Heart left ventricle (tissue), 13 donors: ENCODE data around the gene NEK10.

Experiments used
- POLR2A ChIP-seq, 2 donors: fragments of 450-650 bp; IDR thresholded peaks; one replicate each; pipeline ENCODE4 v1.6.1; 2017; ENCODE audit warnings: antibody characterized with exemption in 2 of 2, mild to moderate bottlenecking in 2 of 2, moderate library complexity in 2 of 2
- TF ChIP-seq, protein P1 (sequence below), 12 donors: fragments of 200-600 bp; sonication (generic) in 4 of 12; IDR thresholded peaks; one replicate each; pipeline versions ENCODE4 v1.5.0 to v1.8.0; 2018 to 2022; ENCODE audit warnings: antibody characterized with exemption in 12 of 12, mild to moderate bottlenecking in 5 of 12
- donor health status: ischemic (EF 13 %, LVEDD 7.1; RV severe dilation, severe dysfunction).
- donor health status: DM: no; HTN: yes; CAD: no.
- donor health status: DM: no; HTN: no; CAD: no.
- donor health status: ischemic (EF 25% LVEDD 6.9; RV normal size, moderate dysfunction).
- donor health status: ischemic (EF 25% LVEDD 5.7; RV mildly dilated, moderate dysfunction).
- donor health status: ischemic (EF 35%, LVEDD 5.7; RV mildly dilated, moderate dysfunction).
- donor health status: nonischemic (EF 11% LVEDD 7.7; RV severe dilation, severe dysfunction).
- donor health status: DM: yes; HTN: yes; CAD: no.
- donor health status: PGD.
- donor health status: ischemic (EF 29% LVEDD 5.4; RV normal size, mild dysfunction).
- donor health status: nonischemic (EF 23%, LVEDD 6.1; RV moderate dilation, normal function).

DNA sequence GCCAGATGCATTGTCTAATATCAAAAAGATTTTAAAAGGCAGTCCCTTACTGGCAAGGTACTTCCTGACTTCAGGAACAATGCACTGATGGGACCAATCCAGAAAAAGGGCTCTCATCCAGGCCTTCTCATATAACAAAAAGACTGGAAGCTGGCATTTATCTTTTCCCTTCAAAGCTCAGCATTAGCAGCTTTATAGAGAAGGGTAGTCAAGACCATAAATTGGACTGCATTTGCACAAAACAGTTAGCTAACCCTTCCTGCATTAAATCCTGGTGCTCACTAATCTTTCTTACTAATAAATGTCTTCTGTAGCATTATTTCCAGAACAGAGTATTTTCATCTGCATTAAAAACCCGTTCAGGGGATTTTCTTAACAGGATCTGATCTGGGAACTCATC is 46.0 kb upstream of the NEK10 start:
- no peak for TF ChIP-seq POLR2A (IDR thresholded peaks at IDR 0.05)
- TF ChIP-seq, protein P1, sequence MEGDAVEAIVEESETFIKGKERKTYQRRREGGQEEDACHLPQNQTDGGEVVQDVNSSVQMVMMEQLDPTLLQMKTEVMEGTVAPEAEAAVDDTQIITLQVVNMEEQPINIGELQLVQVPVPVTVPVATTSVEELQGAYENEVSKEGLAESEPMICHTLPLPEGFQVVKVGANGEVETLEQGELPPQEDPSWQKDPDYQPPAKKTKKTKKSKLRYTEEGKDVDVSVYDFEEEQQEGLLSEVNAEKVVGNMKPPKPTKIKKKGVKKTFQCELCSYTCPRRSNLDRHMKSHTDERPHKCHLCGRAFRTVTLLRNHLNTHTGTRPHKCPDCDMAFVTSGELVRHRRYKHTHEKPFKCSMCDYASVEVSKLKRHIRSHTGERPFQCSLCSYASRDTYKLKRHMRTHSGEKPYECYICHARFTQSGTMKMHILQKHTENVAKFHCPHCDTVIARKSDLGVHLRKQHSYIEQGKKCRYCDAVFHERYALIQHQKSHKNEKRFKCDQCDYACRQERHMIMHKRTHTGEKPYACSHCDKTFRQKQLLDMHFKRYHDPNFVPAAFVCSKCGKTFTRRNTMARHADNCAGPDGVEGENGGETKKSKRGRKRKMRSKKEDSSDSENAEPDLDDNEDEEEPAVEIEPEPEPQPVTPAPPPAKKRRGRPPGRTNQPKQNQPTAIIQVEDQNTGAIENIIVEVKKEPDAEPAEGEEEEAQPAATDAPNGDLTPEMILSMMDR (IDR thresholded peaks at IDR 0.05) = no peak
